IMR-90 (cell line): Measurements from ENCODE around the gene PLA2G2F. TPM values are rescaled to one million over a fixed set of nuclear protein-coding genes. Genes with fewer than 3 reads are reported as not detected.

Experiments
- ATAC-seq: fragments of 200-7000 bp; cut with Tn5 transposase; 2 replicates; pipeline ENCODE4 v1.9.1; 2020; ENCODE audit warnings: low read depth, mild to moderate bottlenecking, moderate library complexity
- BruUV-seq: library from RNA; stranded (reverse); fragments of 400-500 nt; replicated peaks from 2 replicates; lab custom pipeline; 2021; lab: Mats Ljungman, UMichigan
- CTCF ChIA-PET: fragments of 300-600 bp; formaldehyde crosslinking; extraction: SDS; loops from one replicate; lab custom pipeline; 2021; ENCODE audit warnings: antibody characterized with exemption; lab: Yijun Ruan, JAX
- POLR2A ChIA-PET: fragments of 300-600 bp; sonication (Branson Sonifier 250); formaldehyde crosslinking; loops from one replicate; lab custom pipeline; 2022; ENCODE audit warnings: antibody characterized with exemption; ENCODE audit not compliant: unreplicated experiment; lab: Charles Lee
- DNase-seq: peaks from one replicate; pipeline ENCODE4 v3.0.0; 2013
- H2AFZ ChIP-seq: replicated peaks from 2 replicates; pipeline ENCODE3; 2013; ENCODE audit warnings: low read length, mild to moderate bottlenecking; ENCODE audit not compliant: poor library complexity
- H2AK5ac ChIP-seq: 2 replicates; pipeline ENCODE4 v1.6.1; 2013; ENCODE audit warnings: low read depth, low read length, inconsistent platforms
- H2AK9ac ChIP-seq: replicated peaks from 2 replicates; pipeline ENCODE3; 2013; ENCODE audit warnings: mild to moderate bottlenecking, low read depth, low read length, moderate library complexity; ENCODE audit not compliant: poor library complexity
- H2BK120ac ChIP-seq: 2 replicates; pipeline ENCODE4 v1.6.1; 2013; ENCODE audit warnings: low read depth, low read length, inconsistent platforms
- H2BK15ac ChIP-seq: 3 replicates; pipeline ENCODE4 v1.6.1; 2013; ENCODE audit warnings: low read depth, low read length, inconsistent platforms
- H2BK20ac ChIP-seq: 2 replicates; pipeline ENCODE4 v1.6.1; 2013; ENCODE audit warnings: low read depth, mild to moderate bottlenecking, inconsistent platforms, low read length, moderate library complexity
- H2BK5ac ChIP-seq: 2 replicates; pipeline ENCODE4 v1.6.1; 2013; ENCODE audit warnings: mild to moderate bottlenecking, low read depth, low read length, inconsistent platforms; ENCODE audit not compliant: poor library complexity, severe bottlenecking
- H3K14ac ChIP-seq: replicated peaks from 2 replicates; pipeline ENCODE4 v1.6.1; 2013; ENCODE audit warnings: low read depth, low read length, inconsistent platforms
- H3K18ac ChIP-seq: 2 replicates; pipeline ENCODE4 v1.6.1; 2013; ENCODE audit warnings: low read depth, low read length, control low read depth
- H3K23ac ChIP-seq: 2 replicates; pipeline ENCODE4 v1.6.1; 2013; ENCODE audit warnings: low read depth, low read length, inconsistent platforms
- H3K27ac ChIP-seq: 2 replicates; pipeline ENCODE4 v1.5.1; 2013; ENCODE audit warnings: mild to moderate bottlenecking, control low read depth, low read length; ENCODE audit not compliant: insufficient read depth
- H3K27me3 ChIP-seq: 2 replicates; pipeline ENCODE4 v1.6.1; 2013; ENCODE audit warnings: low read length; ENCODE audit not compliant: control insufficient read depth, insufficient read depth
- H3K36me3 ChIP-seq: 2 replicates; pipeline ENCODE4 v1.6.1; 2013; ENCODE audit warnings: low read length, mixed read lengths; ENCODE audit not compliant: control insufficient read depth, insufficient read depth
- H3K4ac ChIP-seq: 2 replicates; pipeline ENCODE4 v1.6.1; 2013; ENCODE audit warnings: low read depth, low read length, inconsistent platforms
- H3K4me1 ChIP-seq: 2 replicates; pipeline ENCODE4 v1.6.1; 2013; ENCODE audit warnings: low read length, mixed read lengths; ENCODE audit not compliant: control insufficient read depth, insufficient read depth
- H3K4me2 ChIP-seq: 2 replicates; pipeline ENCODE4 v1.6.1; 2013; ENCODE audit warnings: low read depth, mild to moderate bottlenecking, control low read depth, low read length, moderate library complexity
- H3K4me3 ChIP-seq: 2 replicates; pipeline ENCODE4 v1.5.1; 2013; ENCODE audit warnings: low read depth, mild to moderate bottlenecking, control low read depth, low read length, moderate library complexity; ENCODE audit not compliant: insufficient read depth
- H3K56ac ChIP-seq: 2 replicates; pipeline ENCODE4 v1.6.1; 2013; ENCODE audit warnings: low read length, inconsistent platforms; ENCODE audit not compliant: insufficient read depth; ENCODE audit errors: extremely low read depth
- H3K79me1 ChIP-seq, 2 experiments: 2 replicates each; pipeline ENCODE4 v1.6.1; 2013; ENCODE audit warnings: low read length in 2 of 2, inconsistent platforms in 1 of 2, low read depth in 1 of 2
- H3K9ac ChIP-seq: 2 replicates; pipeline ENCODE4 v1.6.1; 2013; ENCODE audit warnings: low read depth, low read length, control low read depth
- H3K9me1 ChIP-seq: 2 replicates; pipeline ENCODE4 v1.6.1; 2013; ENCODE audit warnings: low read length, inconsistent platforms; ENCODE audit not compliant: insufficient read depth
- H3K9me3 ChIP-seq: 2 replicates; pipeline ENCODE4 v1.6.1; 2013; ENCODE audit warnings: low read length; ENCODE audit not compliant: control insufficient read depth, insufficient read depth
- H4K20me1 ChIP-seq: 2 replicates; pipeline ENCODE4 v1.6.1; 2013; ENCODE audit warnings: low read length, inconsistent platforms; ENCODE audit not compliant: insufficient read depth
- H4K5ac ChIP-seq: 2 replicates; pipeline ENCODE4 v1.6.1; 2013; ENCODE audit warnings: mild to moderate bottlenecking, low read depth, low read length, control low read depth
- H4K8ac ChIP-seq, 2 experiments: 2 replicates each; pipeline ENCODE4 v1.6.1; 2013; ENCODE audit warnings: low read depth in 2 of 2, low read length in 2 of 2, control low read depth in 1 of 2, inconsistent platforms in 1 of 2
- H4K91ac ChIP-seq: 2 replicates; pipeline ENCODE4 v1.6.1; 2013; ENCODE audit warnings: low read depth, low read length, inconsistent platforms; ENCODE audit not compliant: insufficient read depth
- BHLHE40 ChIP-seq: fragments of 150-350 bp; IDR thresholded peaks from 2 replicates; pipeline ENCODE4 v1.6.1; 2016; ENCODE audit warnings: mild to moderate bottlenecking, low read depth, low read length
- ELK1 ChIP-seq: fragments of 150-350 bp; IDR thresholded peaks from 2 replicates; pipeline ENCODE4 v1.6.1; 2016; ENCODE audit warnings: low read depth, mild to moderate bottlenecking, low read length, moderate library complexity, borderline replicate concordance
- FOS ChIP-seq: fragments of 150-350 bp; IDR thresholded peaks from 2 replicates; pipeline ENCODE4 v1.6.1; 2016; ENCODE audit warnings: low read depth, low read length
- MAFK ChIP-seq: IDR thresholded peaks from 2 replicates; pipeline ENCODE4 v1.6.1; 2012; ENCODE audit warnings: low read depth, low read length, improper control_type of control experiment
- MAZ ChIP-seq: IDR thresholded peaks from 2 replicates; pipeline ENCODE4 v1.6.1; 2012; ENCODE audit warnings: low read depth, mild to moderate bottlenecking, low read length, improper control_type of control experiment, moderate library complexity, borderline replicate concordance
- NFE2L2 ChIP-seq: fragments of 150-350 bp; IDR thresholded peaks from 2 replicates; pipeline ENCODE4 v1.6.1; 2016; ENCODE audit warnings: low read depth, mild to moderate bottlenecking, low read length
- POLR2A ChIP-seq: IDR thresholded peaks from 2 replicates; pipeline ENCODE4 v1.6.1; 2012; ENCODE audit warnings: mild to moderate bottlenecking, low read depth, low read length
- RFX5 ChIP-seq: IDR thresholded peaks from 2 replicates; pipeline ENCODE4 v1.8.0; 2012; ENCODE audit warnings: low read depth, mild to moderate bottlenecking, low read length, moderate library complexity
- SMC3 ChIP-seq: fragments of 150-350 bp; IDR thresholded peaks from 2 replicates; pipeline ENCODE4 v1.6.1; 2016; ENCODE audit warnings: low read depth, mild to moderate bottlenecking, antibody characterized with exemption, low read length, moderate library complexity
- WGBS, 2 experiments: methylation state at CpG; one replicate each; pipeline versions ENCODE4 v1.1.5 to v1.1.7; 2013; ENCODE audit warnings: missing lambda C conversion rate in 2 of 2; ENCODE audit not compliant: insufficient read length in 1 of 2; ENCODE audit errors: extremely low coverage in 2 of 2; 5-methylcytosine and 5-hydroxymethylcytosine counted together
- dilution Hi-C: fragments of 300-500 bp; cut with HindIII; formaldehyde crosslinking; loops from one replicate; pipeline ENCODE4 v1.14.3; 2018; ENCODE audit warnings: low sequenced_read_pairs; ENCODE audit not compliant: unreplicated experiment
- in situ Hi-C: fragments of 300-500 bp; cut with MboI; formaldehyde crosslinking; loops from 3 replicates; pipeline ENCODE4 v1.14.3; 2019; ENCODE audit warnings: low sequenced_read_pairs, inconsistent platforms, mixed read lengths
- intact Hi-C: fragments of 100-400 bp; cut with micrococcal nuclease; formaldehyde crosslinking; loops from 2 replicates; pipeline ENCODE4 v1.10.0; 2022
- polyA plus RNA-seq, 3 experiments: library from polyadenylated mRNA; depleted of rRNA; stranded (reverse); fragments of >200 nt; gene quantifications; 2 replicates each; pipeline ENCODE4 v1.2.3, GENCODE V29; 2012; ENCODE audit warnings: low replicate concordance in 1 of 3
- total RNA-seq: library from RNA; depleted of rRNA; stranded (reverse); fragments of >200 nt; gene quantifications from 2 replicates; pipeline ENCODE4 v1.2.3, GENCODE V29; 2012
- TF ChIP-seq, protein P1 (sequence below): fragments of 150-350 bp; IDR thresholded peaks from 2 replicates; pipeline ENCODE4 v1.6.1; 2017; ENCODE audit warnings: mild to moderate bottlenecking, antibody characterized with exemption, low read length, low read depth

Gene PLA2G2F
- total and polyA plus RNA-seq, 2 of the 4 experiments (the other 2 are of a cell fraction), result not detected

- no peak for ATAC-seq
These were observed 3.0 kb downstream of the PLA2G2F start for GRCh38 chr1:20142001-20142710.

More at GRCh38 chr1:20142001-20142710, 3.0 kb downstream of the PLA2G2F start:
- Histone ChIP-seq H3K4me1 (no peaks in the 10 kb centered on the region), H4K5ac (no peak overlapping the region), H2AFZ (no peak overlapping the region), H2AK9ac (no peak overlapping the region), H3K27ac (no peak overlapping the region), H3K36me3 (no peaks in the 10 kb centered on the region), H2BK15ac (no peak overlapping the region), H3K18ac (no peak overlapping the region), H3K14ac (no peak overlapping the region), H3K79me1 (no peaks in the 10 kb centered on the region), H4K91ac (no peak overlapping the region), H3K4me3 (no peak overlapping the region), H3K9me3 (no peaks in the 10 kb centered on the region), H2AK5ac (no peak overlapping the region), H4K20me1 (no peaks in the 10 kb centered on the region; the same call in 1 of the 2 replicates), H3K23ac (no peak overlapping the region), H3K4me2 (no peak overlapping the region), H3K9me1 (0 out of 2 replicates have a peak, but pooled peaks cover 3% of the 10 kb centered on the region), H4K8ac (no peak overlapping the region), H3K9ac (no peak overlapping the region), H3K56ac (no peak overlapping the region), H2BK20ac (no peak overlapping the region), H3K4ac (no peak overlapping the region), H2BK120ac (no peak overlapping the region), H2BK5ac (no peak overlapping the region), H3K27me3 (peaks cover 32% of the 10 kb centered on the region)
- no TSS peak for BruUV-seq
- dilution Hi-C loops (no loop called here), in situ Hi-C loops (no loop called here), intact Hi-C loops (no loop called here)
- ChIA-PET POLR2A (no interaction called here), CTCF (interaction anchor here (0.5 kb wide), 1 partner anchor 83 kb away, joined by 3 read pairs; no protein-coding TSS in a partner anchor)
- no peak for DNase-seq
- TF ChIP-seq NFE2L2 (no peak), FOS (no peak), RFX5 (no peak), ELK1 (no peak), MAFK (no peak), POLR2A (no peak), BHLHE40 (no peak), MAZ (no peak), SMC3 (no peak)
- TF ChIP-seq, protein P1, sequence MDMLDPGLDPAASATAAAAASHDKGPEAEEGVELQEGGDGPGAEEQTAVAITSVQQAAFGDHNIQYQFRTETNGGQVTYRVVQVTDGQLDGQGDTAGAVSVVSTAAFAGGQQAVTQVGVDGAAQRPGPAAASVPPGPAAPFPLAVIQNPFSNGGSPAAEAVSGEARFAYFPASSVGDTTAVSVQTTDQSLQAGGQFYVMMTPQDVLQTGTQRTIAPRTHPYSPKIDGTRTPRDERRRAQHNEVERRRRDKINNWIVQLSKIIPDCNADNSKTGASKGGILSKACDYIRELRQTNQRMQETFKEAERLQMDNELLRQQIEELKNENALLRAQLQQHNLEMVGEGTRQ, result no peak
- 100% methylated on average over 1 of the region's 13 CpGs; no CpG with 5 or more reads in 1 of the 2 experiments for WGBS, 2 experiments
